ENCODE data around the gene NEMP1. TPM values are rescaled to one million over a fixed set of nuclear protein-coding genes. Genes with fewer than 3 reads are reported as not detected.
A peak's percentile ranks its signal among the peaks of the same experiment; 100 is the strongest.

Gene NEMP1
- total and polyA plus RNA-seq, 2 of the 13 experiments (the other 11 are each of a cell fraction or from before 2014, with no cell fraction given) = 11.4 to 12.9 TPM

DNA sequence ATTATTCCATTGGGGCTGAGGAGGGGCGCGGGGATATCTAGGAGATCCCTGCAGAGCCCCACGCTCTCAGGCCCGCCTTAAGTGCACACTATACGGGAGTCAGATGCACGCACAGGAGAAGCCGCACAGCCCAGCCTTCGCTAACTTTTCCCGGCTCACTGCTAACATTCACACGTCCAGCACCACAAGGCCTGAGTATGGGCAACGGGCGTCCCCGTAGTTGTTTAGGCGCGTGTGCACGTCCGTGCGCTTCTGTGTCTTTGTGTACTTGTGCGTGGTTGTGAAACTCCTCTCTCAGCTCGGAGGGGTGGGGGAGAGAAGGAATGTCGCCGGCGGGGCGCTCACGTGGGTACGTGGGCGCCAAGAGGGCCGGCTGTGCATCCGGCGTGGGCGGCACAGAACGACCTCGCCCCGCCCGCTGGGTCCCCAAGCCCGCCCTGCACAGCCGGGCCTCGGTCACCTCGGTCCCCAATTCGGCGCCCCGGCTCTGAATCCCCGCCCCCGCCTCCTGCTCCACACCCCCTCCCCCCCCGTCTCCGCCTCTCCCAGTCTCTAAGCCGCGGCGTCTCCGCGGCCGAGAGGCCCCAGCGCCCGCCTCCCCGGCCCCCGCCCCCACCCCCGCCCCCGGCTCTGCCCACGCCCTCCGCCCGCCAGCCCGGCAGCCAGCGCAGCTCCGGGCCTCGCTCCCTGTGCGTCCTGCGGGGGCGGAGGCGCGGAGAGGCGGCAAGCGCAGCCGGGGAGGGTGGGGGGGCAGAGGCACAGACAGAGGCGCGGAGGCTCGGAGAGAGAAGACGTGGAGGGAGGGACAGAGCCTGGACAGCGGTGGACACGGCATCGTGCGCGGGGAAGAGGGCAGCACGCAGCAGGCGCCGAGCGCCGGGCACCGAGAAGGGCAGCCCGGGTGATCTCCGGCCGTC, 10.0 kb upstream of the NEMP1 start, which contains the start of gene NAB2 (continued):
- peak; percentile 78; the same call in 1 of the 2 replicates for TF ChIP-seq ZNF703 (CRISPR knock-in tag; IDR thresholded peaks at IDR 0.05; ENCODE audit: borderline replicate concordance)
- TF ChIP-seq PHB2 (IDR thresholded peaks at IDR 0.05; ENCODE audit: partially characterized antibody) = no peak
- TF ChIP-seq ZFP90 (CRISPR knock-in tag; IDR thresholded peaks at IDR 0.05; ENCODE audit: borderline replicate concordance) = no peak; the same call in none of the 2 replicates
- TF ChIP-seq ZNF672 (CRISPR knock-in tag; IDR thresholded peaks at IDR 0.05) = no peak
- peak; percentile 69; the same call in 1 of the 2 replicates for TF ChIP-seq ZNF558 (CRISPR knock-in tag; IDR thresholded peaks at IDR 0.05; ENCODE audit: borderline replicate concordance)
- TF ChIP-seq, protein P1, sequence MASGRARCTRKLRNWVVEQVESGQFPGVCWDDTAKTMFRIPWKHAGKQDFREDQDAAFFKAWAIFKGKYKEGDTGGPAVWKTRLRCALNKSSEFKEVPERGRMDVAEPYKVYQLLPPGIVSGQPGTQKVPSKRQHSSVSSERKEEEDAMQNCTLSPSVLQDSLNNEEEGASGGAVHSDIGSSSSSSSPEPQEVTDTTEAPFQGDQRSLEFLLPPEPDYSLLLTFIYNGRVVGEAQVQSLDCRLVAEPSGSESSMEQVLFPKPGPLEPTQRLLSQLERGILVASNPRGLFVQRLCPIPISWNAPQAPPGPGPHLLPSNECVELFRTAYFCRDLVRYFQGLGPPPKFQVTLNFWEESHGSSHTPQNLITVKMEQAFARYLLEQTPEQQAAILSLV (CRISPR knock-in tag; IDR thresholded peaks at IDR 0.05; ENCODE audit: borderline replicate concordance) = 0 out of 2 replicates have a peak, but pooled peaks have one; percentile 9
- TF ChIP-seq ZNF619 (CRISPR knock-in tag; IDR thresholded peaks at IDR 0.05) = no peak
- TF ChIP-seq ZNF569 (CRISPR knock-in tag; IDR thresholded peaks at IDR 0.05; ENCODE audit: borderline replicate concordance) = no peak
- TF ChIP-seq, protein P2, sequence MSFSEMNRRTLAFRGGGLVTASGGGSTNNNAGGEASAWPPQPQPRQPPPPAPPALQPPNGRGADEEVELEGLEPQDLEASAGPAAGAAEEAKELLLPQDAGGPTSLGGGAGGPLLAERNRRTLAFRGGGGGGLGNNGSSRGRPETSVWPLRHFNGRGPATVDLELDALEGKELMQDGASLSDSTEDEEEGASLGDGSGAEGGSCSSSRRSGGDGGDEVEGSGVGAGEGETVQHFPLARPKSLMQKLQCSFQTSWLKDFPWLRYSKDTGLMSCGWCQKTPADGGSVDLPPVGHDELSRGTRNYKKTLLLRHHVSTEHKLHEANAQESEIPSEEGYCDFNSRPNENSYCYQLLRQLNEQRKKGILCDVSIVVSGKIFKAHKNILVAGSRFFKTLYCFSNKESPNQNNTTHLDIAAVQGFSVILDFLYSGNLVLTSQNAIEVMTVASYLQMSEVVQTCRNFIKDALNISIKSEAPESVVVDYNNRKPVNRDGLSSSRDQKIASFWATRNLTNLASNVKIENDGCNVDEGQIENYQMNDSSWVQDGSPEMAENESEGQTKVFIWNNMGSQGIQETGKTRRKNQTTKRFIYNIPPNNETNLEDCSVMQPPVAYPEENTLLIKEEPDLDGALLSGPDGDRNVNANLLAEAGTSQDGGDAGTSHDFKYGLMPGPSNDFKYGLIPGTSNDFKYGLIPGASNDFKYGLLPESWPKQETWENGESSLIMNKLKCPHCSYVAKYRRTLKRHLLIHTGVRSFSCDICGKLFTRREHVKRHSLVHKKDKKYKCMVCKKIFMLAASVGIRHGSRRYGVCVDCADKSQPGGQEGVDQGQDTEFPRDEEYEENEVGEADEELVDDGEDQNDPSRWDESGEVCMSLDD (CRISPR knock-in tag; IDR thresholded peaks at IDR 0.05; ENCODE audit: borderline replicate concordance) = peak; percentile 72; the same call in 1 of the 2 replicates
- TF ChIP-seq MNT (IDR thresholded peaks at IDR 0.05) = peak; percentile 66
- no peak for TF ChIP-seq EED (CRISPR knock-in tag; IDR thresholded peaks at IDR 0.05)
- no peak; the same call in 1 of the 2 replicates for TF ChIP-seq DZIP1 (CRISPR knock-in tag; IDR thresholded peaks at IDR 0.05)
- TF ChIP-seq DNMT3B (CRISPR knock-in tag; conservative IDR thresholded peaks at IDR 0.05) = no peak
- TF ChIP-seq RAD51 (IDR thresholded peaks at IDR 0.05; ENCODE audit: borderline replicate concordance) = no peak
- TF ChIP-seq ISX (CRISPR knock-in tag; conservative IDR thresholded peaks at IDR 0.05) = 0 out of 2 replicates have a peak, but pooled peaks have one; percentile 48
- TF ChIP-seq SIX4 (CRISPR knock-in tag; IDR thresholded peaks at IDR 0.05) = 0 out of 2 replicates have a peak, but pooled peaks have one; percentile 25
- TF ChIP-seq, protein P3, sequence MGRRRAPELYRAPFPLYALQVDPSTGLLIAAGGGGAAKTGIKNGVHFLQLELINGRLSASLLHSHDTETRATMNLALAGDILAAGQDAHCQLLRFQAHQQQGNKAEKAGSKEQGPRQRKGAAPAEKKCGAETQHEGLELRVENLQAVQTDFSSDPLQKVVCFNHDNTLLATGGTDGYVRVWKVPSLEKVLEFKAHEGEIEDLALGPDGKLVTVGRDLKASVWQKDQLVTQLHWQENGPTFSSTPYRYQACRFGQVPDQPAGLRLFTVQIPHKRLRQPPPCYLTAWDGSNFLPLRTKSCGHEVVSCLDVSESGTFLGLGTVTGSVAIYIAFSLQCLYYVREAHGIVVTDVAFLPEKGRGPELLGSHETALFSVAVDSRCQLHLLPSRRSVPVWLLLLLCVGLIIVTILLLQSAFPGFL (CRISPR knock-in tag; IDR thresholded peaks at IDR 0.05) = no peak
- peak; percentile 50 for TF ChIP-seq PHF20 (CRISPR knock-in tag; IDR thresholded peaks at IDR 0.05)
- TF ChIP-seq NR2F1 (CRISPR knock-in tag; IDR thresholded peaks at IDR 0.05) = no peak

Measured in HepG2 (cell line).